BJ (cell line): ENCODE data around the gene RDH14. TPM values are rescaled to one million over a fixed set of nuclear protein-coding genes. Genes with fewer than 3 reads are reported as not detected.

Experiments used
- CTCF ChIA-PET: fragments of 350-600 bp; formaldehyde crosslinking; extraction: SDS; loops from one replicate; lab custom pipeline; 2021; ENCODE audit warnings: antibody characterized with exemption, inconsistent platforms; lab: Yijun Ruan, JAX
- POLR2A ChIA-PET: fragments of 300-600 bp; sonication (Branson Sonifier 250); formaldehyde crosslinking; extraction: SDS; loops from one replicate; lab custom pipeline; 2021; ENCODE audit warnings: antibody characterized with exemption; lab: Charles Lee
- DNase-seq: peaks from one replicate; pipeline ENCODE4 v3.0.0-alpha.2; 2011; ENCODE audit warnings: low read depth
- H3K27me3 ChIP-seq: 2 replicates; pipeline ENCODE4 v1.6.0; 2011; ENCODE audit warnings: low read length; ENCODE audit not compliant: control insufficient read depth, insufficient read depth
- H3K36me3 ChIP-seq: 2 replicates; pipeline ENCODE4 v1.5.1; 2011; ENCODE audit warnings: low read length; ENCODE audit not compliant: control insufficient read depth, insufficient read depth
- H3K4me3 ChIP-seq: 2 replicates; pipeline ENCODE4 v1.5.1; 2011; ENCODE audit warnings: low read depth, mild to moderate bottlenecking, control low read depth, low read length
- CTCF ChIP-seq: IDR thresholded peaks from 2 replicates; pipeline ENCODE4 v1.5.1; 2011; ENCODE audit warnings: low read depth, mild to moderate bottlenecking, control low read depth, inconsistent platforms, low read length, moderate library complexity; ENCODE audit not compliant: insufficient read depth
- polyA plus RNA-seq: library from polyadenylated mRNA; depleted of rRNA; stranded (reverse); fragments of >200 nt; gene quantifications from 2 replicates; pipeline ENCODE4 v1.2.3, GENCODE V29; 2011

The RDH14 gene
- polyA plus RNA-seq, 1 experiment = 13.1 TPM

- H3K36me3 ChIP-seq = no peaks in the 10 kb centered on the region; the same call in 1 of the 2 replicates
- no peak for TF ChIP-seq CTCF
- no peaks in the 10 kb centered on the region for H3K27me3 ChIP-seq
- CTCF ChIA-PET = interaction anchor here (0.6 kb wide), 1 partner anchor 21 kb away, joined by 3 read pairs; no protein-coding TSS in a partner anchor
- H3K4me3 ChIP-seq = no peak overlapping the region
- DNase-seq = no peak
- POLR2A ChIA-PET = no interaction called here
These were observed 28.3 kb upstream of the RDH14 start for GRCh38 chr2:18588802-18589201.

- CTCF ChIA-PET = interaction anchor here (0.6 kb wide), 1 partner anchor 22 kb away, joined by 3 read pairs; no protein-coding TSS in a partner anchor
- Histone ChIP-seq H3K36me3 (no peaks in the 10 kb centered on the region; the same call in 1 of the 2 replicates), H3K27me3 (no peaks in the 10 kb centered on the region), H3K4me3 (no peak overlapping the region)
- TF ChIP-seq CTCF = no peak
- POLR2A ChIA-PET = no interaction called here
- no peak for DNase-seq
These were observed 27.6 kb upstream of the RDH14 start for GRCh38 chr2:18588049-18588448.

GRCh38 chr2:18585526-18585925, 25.1 kb upstream of the RDH14 start:
- no peaks in the 10 kb centered on the region for H3K27me3 ChIP-seq
- ChIA-PET CTCF (interaction anchor here (0.6 to 1.5 kb wide), 2 partner anchors 9 to 217 kb away, joined by 3 to 4 read pairs; no protein-coding TSS in a partner anchor), POLR2A (no interaction called here)
- TF ChIP-seq CTCF = no peak
- DNase-seq = no peak
- H3K36me3 ChIP-seq = no peaks in the 10 kb centered on the region; the same call in 1 of the 2 replicates
- H3K4me3 ChIP-seq = no peak overlapping the region

DNA sequence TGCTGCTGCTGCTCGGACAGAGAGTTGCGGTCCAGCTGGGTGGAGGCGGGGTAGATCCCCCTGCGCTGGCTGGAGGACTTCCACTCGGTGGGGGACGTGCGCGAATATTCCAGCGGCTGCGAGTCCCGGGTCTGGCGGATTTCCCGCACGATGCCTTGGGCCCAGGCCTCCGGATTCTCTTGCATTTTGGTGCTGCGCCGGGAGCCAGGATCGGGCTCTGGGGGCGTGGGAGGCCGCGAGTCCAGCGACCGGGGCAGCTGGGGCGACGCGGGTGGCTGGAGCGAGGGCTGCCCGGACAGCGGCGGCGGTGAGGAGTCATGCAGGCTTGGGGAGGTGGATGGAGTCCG, 24.1 kb upstream of the RDH14 start:
- Histone ChIP-seq H3K4me3 (no peak overlapping the region), H3K36me3 (no peaks in the 10 kb centered on the region; the same call in 1 of the 2 replicates), H3K27me3 (no peaks in the 10 kb centered on the region)
- ChIA-PET CTCF (interaction anchor here (1.5 kb wide), 1 partner anchor 8 kb away, joined by 4 read pairs; no protein-coding TSS in a partner anchor), POLR2A (no interaction called here)
- DNase-seq = no peak
- TF ChIP-seq CTCF = no peak

DNA sequence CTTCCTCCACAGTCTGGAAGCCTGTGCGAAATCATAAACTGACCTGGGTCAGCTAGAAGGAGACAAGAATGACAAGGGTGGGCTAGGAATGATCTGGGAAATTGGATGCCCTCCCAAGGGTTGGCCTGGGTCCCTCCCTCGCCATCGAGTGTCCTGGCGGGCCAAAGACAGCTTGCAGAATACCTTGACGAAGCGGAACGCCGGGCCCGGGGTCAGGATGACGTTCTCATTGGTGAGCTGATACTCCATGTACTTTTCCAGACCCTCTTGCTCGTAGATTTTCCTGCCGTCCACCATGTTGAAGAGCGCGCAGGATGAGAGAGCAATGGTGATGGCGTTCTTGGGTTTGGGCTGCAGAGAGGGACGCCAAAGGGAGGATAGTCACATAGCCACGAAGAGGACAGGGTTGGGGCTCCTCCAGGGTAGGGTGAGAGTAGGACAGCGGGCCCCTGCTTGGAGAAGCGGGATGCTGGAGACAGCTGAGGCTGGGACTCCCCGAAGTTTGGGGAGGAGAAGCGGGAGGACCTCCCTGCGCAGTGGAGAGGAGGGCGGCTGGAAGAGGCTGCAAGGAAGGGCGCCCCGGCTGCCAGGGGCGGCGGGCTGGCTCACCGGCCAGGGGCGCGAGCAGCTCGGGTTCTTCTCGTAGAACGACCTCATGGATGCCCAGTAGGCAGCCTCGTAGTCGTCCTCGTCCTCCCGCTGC, 23.6 kb upstream of the RDH14 start:
- Histone ChIP-seq H3K4me3 (no peak overlapping the region), H3K27me3 (no peaks in the 10 kb centered on the region), H3K36me3 (no peaks in the 10 kb centered on the region; the same call in 1 of the 2 replicates)
- CTCF ChIA-PET = interaction anchor here (1.5 kb wide), 1 partner anchor 8 kb away, joined by 4 read pairs; no protein-coding TSS in a partner anchor
- no peak for DNase-seq
- TF ChIP-seq CTCF = no peak
- POLR2A ChIA-PET = no interaction called here
